Activated CD4-positive, alpha-beta T cell treated with anti-CD3 and anti-CD28 coated beads for 1 hour (primary cell): ENCODE data around the gene SEC14L3.
"Not testable (repeated sequence)": the region's sequence is repeated elsewhere in the genome, so short reads cannot be mapped to it uniquely, and the experiment has no call there.

Experiments used
- DNase-seq: peaks from one replicate; pipeline ENCODE4 v3.0.0-alpha.2; 2020

Gene SEC14L3

DNA sequence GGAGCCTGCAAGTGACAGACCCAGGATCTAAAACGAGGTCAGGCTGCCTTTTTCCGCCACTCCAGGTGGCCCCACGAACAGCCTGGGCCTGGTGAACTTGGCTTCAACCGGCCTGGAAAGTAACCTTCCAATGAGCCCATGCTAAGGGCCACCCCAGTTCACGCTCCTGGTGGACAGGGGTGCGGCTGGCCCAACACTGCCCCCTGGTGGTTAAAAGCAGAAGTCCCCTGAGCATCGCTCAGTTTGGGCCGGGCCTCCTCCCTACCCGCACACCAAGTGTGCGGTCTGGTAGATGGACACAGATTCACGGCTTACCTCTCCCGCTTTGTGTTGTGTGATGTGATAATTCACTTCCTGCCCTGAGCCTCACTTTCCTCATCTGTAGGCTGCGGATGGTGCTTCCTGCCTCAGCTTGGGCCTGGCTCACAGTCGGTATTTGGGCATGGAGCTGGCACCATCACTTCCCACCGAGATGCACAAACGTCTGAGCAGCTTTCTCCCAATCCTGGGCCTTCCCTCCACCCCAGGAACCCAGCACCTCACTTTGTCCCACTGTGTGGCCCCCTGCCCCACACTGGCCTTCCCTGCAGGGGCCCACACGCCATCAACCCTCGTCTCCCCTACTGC lies 13.7 kb upstream of the SEC14L3 start:
- peak; percentile 59 for DNase-seq

DNA sequence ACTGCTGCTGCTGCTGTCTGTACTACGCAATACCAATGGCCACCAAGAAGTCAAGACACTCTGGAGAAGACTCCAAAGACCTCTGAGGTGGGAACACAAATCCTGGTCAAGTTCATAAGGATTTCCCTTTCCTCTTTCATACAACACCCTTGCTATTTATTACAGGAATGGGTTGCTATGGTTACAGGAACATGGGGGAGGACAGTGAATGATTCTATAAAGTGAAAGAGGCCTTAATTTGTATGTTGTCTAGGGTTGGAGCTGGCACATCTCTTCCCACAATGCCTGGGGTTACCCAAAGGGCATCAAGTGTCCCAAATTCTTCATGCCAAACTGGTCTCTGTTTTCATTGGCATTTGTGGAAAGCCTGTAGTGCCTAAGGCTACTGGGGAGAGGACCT lies 11.4 kb upstream of the SEC14L3 start:
- no peak for DNase-seq

DNA sequence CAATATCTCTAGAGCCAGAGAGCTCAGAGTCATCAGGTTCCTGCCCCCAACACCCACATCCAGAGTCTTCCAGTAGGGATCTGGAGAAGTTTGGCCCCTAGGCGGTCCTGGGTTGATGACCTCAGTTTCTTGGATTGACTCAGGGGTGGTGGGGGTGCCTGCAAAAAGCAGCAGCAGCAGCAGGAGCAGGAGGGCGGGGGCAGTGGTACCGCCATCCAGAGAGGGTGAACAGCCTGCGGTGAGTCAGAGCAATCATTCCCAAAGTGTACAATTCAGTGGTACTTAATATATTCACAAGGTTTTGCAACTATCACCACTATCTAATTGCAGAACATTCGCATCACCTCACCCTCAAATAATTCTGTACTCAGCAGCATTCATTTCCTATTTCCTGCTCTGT lies 9.9 kb upstream of the SEC14L3 start:
- no peak for DNase-seq

DNA sequence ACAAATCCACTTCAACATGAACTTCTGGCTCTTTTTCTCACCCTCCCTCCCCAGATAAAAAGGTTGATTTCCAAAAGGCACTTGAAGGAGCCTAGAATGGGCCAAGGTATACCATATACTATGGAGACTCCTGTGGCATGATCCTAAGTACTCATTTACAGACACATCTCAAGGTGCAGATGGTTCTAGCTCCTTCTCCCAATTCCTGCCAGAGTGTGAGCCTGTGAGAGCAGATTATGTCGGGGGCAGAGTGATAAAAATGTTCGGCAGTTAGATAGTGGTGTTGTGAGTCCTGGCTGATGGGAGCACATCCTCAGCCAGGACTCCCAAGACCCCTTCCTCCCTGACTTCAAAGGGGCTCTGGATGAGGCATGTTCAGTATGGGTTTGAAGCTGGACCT lies 8.2 kb upstream of the SEC14L3 start:
- DNase-seq: no peak

DNA sequence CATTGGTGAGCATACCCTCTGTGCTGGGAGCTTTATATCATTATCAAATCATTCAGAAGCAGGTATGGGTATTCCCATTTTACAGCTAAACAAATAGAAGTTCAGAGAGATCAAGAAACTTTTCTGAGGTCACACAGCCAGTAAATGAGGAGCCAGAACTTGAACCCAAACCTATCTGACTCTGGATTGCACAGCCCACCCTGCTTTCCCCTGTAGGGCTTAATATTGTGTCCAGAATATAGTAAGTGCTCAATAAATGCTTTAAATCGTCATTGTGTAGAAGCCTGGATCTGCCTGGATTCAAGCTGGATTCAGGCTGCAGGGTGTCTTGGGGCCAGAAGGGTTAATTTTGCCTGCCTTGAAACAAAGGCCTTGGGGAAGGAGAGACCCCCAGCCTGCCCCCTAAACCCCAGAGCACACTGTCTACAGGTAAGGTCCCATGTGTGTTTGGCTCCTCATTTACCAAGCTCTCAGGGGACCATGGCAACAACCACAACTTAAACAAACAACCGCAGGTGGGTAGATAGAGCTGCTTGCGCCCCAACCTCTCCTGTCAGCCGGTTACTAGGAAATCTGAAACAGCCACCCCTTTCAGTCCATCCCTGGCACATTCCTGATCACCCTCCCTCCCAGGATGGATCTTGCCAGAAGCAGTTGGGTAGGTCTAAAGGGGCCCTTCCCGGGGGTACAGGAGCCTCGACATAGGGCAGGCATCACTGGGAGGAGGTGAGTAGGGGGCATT lies 3.0 kb upstream of the SEC14L3 start:
- no peak for DNase-seq

DNA sequence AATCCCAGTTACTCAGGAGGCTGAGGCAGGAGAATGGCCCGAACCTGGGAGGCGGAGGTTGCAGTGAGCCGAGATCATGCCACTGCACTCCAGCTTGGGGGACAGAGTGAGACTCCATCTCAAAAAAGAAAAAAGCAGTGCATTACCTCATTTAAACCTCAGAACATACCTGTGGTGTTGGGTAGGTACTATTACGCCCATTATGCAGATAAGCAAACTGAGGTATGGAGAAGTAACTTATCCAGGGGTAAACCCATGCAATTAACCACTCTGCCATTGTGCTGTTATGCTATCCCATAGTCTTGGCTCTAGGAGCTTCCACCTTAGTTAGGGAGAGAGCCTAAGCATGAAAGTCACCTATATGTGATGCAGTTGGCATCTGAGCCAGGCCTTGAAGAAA lies 2.3 kb upstream of the SEC14L3 start:
- DNase-seq: no peak

DNA sequence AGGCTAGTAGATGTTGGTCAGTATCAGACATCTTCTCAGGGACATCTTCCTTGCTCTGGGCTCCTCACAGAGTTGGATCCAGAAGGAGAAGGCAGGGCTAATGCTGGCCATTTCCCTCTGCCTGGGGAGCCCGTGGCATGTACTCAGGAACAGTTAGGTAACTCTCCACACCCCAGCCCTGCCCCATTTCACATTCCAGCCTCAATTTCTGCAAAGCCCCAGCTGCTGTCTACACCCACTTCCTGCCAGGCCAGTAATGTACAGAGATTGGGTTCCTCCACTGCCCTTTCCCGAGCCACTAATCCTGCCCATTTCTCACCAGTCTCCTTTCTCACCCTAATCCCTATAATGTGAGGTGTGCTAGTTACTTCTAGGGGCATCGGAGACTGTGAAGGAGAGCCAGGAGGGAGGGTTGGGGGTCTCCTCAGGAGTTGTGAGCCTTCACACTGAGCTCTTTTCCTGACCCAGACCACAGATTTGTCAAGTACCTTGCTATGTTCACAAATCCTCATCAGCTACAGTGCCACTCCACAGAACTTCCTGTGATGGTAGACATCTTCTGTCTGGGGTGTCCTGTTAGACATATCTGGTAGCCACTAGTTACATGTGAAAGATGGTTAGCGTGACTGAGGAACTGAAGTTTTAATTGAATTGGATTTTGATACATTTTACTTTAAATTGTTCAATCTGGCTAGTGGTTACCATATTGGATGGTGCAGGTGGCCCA lies 1.3 kb upstream of the SEC14L3 start:
- DNase-seq: no peak

DNA sequence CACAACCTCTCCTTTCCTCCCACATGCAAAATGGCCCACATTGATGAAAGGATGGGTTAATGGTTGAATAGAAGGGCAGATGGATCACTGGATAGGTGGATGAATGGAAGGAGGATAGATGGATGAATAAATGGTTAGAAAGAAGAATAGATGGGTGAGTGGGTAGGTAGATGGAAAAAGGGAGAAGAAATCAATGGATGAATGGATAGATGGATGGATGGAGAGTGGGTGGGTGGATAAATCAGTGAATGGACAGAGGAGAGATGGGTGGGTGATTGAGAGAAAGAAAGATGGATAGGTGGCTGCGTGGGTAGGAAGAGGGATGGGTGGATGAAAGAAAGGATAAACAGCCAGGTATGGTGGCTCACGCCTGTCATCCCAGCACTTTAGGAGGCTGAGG lies 1.2 kb downstream of the SEC14L3 start:
- no peak for DNase-seq

DNA sequence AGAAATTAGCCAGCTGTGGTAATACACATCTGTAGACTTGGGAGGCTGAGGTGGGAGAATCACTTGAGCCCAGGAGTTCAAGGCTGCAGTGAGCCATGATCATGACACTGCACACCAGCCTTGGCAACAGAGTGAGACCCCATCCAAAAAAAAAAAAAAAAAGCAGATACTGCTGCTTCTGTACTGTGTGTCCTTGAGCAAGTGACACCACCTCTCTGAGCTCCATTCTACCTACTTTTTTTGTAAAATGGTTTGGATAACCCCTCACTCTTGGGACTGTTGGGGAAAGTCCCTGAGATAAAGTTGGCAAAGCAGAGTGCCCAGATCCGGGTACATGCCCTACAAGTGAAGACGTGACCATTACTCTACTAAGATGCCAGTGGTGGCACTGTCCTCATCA lies 2.7 kb downstream of the SEC14L3 start:
- DNase-seq: no peak

DNA sequence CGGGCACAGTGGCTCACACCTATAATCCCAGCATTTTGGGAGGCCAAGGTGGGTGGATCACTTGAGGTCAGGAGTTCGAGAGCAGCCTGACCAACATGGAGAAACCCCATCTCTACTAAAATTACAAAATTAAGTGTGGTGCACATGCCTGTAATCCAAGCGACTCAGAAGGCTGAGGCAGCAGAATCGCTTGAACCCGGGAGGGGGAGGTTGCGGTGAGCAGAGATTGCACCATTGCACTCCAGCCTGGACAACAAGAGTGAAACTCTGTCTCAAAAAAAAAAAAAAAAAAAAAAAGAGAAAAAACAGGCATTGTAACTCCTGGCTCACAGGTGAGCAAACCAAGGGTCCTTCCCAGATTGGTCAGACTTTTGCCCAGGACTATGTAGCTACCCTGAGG lies 11.3 kb downstream of the SEC14L3 start:
- not testable (repeated sequence) for DNase-seq

DNA sequence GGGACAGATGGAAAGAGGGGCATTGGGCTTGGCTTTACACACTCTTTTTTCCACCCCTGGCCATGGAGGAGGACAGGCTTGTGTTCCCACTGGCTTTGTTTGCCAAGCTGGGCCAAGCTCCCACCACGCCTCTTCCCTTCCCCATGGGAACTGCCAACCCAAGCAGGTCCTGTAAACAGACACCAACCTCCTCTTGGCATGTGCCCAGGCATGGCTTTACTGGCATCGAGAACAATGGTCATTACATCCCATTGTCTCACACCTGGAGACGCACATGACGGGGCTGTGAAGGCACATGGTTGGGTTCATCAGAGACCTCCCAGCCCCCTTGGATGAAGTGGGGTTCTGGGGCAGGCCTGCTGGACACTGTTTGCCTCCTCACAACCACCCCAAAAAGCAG lies 11.7 kb downstream of the SEC14L3 start:
- DNase-seq: no peak

DNA sequence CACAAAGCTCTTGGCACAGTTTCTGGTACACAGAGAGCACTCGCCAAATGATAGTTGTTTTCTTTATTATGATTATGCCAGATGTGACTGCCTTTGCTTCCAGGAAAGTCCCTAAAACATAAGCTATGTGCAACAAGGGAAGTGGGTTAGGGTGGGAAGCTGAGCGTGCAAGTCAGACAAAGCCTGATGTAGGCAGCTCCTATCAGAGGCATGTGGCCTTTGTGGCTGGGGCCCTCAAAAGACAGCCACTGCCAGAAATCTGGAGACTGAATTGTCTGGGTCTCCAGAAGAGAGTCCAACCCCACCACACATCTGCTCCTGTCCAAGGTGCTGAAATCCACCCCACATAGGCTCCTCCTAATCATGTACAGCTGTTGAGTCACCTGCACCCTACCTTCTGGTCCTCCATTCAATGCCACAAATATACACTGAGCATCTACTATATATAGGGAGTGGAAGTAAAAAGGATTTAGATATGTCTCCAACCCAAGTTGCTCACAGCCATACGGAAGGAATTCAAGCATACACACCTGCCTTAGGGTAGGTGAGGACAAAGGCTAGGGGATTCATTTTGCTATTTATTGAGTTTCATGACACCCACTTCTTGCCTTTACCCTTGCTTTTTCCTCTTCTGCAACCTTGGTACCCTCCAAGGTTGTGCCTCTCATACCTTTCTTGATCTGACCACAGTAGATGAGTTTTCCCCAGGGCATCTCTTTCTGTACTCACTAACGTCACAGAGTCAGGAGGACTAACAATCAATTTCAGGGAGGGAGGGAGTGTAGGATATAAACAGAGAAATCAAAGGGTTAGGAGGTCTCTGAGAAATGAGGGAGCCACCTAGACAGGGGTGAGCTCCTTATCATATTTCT lies 12.4 kb downstream of the SEC14L3 start:
- no peak for DNase-seq

DNA sequence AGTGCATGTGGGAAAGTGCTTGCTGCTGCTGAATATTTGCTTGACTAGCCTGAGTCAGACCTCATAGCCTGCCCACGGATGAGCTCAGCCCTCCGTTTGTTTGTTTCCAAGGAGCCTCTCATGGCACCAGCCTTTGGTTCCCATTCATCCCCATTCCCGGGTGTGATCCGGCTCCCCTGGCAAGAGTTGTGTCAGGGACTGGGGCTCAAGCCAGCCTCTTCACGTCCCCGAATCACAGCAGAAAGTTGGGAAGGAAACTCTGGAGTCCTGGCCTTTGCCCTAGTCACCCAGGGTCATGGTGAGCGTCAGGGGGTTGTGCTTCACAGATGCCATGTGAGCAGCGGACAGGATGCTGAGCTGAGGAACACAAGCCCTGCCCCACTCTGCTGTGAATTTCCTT lies 13.8 kb downstream of the SEC14L3 start:
- no peak for DNase-seq

DNA sequence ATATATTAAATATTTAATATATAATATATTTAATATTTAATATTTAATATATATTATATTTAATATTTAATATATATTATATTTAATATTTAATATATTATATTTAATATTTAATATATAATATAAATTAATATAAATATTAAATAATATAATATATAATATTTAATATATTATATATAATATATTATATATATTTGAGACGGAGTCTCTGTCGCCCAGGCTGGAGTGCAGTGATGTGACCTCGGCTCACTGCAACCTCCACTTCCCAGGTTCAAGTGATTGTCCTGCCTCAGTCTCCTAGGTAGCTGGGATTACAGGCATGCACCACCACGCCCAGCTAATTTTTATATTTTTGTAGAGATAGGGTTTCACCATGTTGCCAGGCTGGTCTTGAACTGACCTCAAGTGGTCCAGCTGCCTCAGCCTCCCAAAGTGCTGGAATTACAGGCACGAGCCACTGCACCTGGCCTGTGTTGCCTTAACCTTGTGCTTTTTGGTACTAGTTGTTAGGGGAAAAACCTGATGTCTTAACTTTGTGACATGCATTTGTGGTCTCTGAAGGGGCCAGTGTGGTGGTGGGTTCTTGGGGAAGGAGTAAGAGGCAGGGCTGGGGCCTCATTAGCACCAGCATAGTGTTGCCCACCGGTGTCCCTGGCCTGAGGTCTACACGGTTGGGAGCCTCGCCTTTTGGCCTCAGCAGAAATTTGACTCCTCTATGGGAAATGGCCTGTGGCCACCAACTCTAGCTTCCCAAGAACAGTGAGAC lies 16.6 kb downstream of the SEC14L3 start:
- DNase-seq: no peak

DNA sequence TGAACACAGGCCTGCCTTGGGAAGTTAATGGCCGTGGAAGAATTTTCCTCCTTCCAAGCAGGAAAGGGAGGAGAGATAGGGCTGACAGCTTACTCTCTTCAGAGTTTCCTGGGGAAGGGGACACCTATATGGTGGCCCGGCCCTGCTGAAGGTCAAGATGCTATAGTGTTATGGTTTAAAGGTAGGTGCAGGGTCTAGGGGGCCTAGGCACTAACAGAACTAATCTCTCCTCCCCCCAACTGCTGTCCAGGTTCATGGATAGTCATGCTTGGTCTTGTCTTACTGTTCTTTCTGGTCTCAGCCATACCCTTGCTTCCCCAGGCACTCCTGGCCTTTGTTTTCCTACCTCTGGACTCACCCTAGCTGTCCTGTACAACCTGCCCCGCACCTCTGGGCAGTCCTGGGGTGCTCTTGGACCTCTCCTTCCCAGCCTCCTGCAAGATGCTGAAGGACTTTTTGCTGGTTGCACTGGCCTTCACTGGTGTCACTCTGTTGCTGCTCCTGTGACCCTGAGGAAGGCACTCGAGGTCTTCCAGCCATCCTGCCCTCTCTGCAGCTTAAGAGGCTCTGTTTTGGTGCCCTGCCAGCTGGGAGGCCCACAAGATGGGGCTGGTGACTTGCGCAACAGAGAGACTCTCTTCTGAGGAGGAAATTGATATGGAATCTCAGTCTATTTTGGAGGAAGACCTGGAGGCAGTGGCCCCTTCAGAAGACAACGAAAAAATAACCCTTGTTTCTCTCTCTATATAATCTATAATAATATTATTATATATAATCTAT lies 17.9 kb downstream of the SEC14L3 start:
- no peak for DNase-seq

DNA sequence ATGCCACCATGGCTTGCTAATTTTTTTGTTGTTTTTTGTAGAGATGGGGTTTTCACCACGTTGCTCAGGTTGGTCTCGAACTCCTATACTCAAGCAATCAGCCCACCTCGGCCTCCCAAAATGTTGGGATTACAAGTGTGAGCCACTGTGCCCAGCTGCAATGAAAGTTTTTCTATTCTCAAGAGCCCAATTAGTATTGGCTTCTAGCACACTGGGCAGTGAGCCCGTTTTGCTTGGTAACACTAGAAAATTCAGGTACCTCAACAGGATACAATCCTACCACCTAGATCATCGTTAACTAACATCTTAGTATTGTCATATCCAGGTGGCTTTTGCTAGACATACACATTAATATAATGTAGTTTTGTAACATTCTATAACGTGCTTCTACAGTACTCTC lies 19.0 kb downstream of the SEC14L3 start:
- DNase-seq: no peak

DNA sequence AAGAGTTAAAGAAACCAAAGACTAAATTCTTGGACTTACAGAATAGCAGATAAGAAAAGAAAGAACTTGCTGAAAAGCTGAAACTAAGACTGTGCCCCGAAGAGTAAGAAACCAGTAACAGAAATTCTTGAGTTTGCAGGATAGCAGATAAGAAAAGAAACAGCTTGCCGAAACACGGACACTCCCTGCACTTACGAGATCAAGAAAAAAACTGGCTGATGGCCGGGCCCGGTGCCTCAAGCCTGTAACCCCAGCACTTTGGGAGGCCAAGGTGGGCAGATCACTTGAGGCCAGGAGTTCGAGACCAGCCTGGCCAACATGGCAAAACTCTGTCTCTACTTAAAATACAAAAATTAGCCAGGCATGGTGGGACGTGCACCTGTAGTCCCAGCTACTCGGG lies 20.3 kb downstream of the SEC14L3 start:
- DNase-seq: not testable (repeated sequence)

DNA sequence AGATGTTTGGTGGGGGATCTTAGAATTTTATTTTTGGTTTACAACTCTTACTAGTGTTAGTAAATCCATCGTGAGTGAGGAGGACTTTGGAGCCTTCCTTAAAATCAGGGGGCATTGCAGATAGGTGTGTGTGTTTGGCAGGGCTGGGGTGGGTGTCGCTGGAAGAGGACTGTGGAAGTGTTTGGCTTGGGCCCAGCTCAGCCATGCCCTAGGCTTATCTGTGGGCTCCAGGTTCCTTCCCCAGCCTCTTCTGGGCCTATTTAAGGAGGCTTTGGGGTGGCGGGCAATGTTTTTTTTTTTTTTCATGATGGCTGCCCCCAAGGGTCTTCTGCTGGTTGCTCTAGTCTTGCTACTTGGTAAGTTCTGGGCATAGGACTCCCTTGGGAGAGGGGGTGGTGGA lies 24.2 kb downstream of the SEC14L3 start:
- no peak for DNase-seq

DNA sequence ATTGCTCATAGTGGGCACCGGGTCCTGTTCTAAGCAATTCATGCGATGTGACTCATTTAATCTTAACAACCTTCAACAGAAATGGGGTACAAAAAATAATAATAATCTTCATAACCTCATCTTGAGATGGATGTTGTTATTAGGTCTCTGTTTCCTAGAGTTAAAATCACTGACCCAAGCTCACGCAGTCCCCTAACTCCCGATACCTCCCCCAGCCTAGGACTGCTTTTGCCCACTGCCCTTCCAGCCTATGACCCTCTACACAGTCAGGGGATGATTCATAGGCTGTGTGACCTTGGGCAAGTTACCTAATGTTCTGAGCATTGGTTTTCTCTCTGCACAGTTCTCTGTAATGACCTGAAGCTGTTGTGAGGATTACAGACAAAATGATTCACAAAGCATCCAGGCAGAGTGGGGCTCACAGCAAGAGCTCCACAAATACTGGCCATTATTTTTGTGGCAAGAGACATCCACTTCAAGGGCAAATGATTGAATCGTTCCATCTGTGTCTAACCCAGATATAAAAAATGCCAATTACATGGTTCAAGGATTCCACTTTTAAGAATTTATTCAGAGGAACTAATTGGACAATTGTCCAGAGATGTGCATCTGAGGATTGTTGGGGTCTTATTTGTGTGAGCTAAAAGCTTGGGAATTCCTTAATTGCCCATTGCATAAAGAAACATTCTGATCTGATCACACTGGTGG lies 26.2 kb downstream of the SEC14L3 start:
- no peak for DNase-seq

DNA sequence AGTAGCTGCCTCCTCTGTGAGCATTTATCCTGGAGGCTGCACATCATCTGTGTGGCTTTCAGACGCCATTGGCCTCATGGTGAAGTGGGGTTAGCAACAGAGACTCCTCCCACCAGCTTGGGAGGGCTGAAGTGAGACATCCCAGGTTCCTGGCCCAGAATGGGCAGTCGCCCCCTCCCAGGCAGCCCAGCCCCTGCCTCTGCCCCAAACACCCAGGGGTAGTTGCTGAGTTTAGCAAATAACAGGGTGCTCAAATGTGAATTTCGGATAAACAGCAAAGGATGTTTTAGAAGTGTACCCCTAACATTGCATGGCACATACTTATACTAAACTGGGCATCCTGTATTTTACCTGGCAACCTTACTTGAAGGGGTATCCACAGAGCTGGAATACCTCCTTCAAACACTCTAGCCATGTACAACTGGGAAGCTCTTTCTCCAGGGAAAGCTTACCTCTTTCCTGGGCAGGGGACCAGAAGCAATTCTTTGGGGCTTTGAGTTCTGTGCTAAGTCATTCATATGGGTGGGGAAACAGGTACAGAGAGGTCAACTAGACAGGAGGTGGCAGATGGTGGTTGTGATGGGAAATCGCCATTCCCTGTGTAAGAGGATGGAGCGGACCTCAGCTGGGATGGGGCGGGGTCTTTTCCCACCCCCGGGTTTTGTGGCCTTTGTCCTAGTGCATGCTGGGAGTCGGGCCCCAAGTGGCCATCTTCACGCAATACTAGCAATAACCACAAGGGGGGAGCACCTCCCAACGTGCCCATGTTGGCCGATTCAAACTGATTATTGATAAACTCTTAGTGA lies 27.0 kb downstream of the SEC14L3 start:
- no peak for DNase-seq
